DOHH2 (cell line): Measurements from ENCODE around the gene MAPK8.

Source experiments
- CTCF ChIP-seq: fragments of 200-600 bp; sonication (generic); IDR thresholded peaks from one replicate; pipeline ENCODE4 v1.5.1; 2014; ENCODE audit warnings: antibody characterized with exemption, mild to moderate bottlenecking, low read depth, low read length; ENCODE audit not compliant: poor library complexity, severe bottlenecking
- EZH2phosphoT487 ChIP-seq: fragments of 200-600 bp; sonication (generic); IDR thresholded peaks from 2 replicates; pipeline ENCODE4 v1.6.1; 2017; ENCODE audit warnings: borderline replicate concordance, mild to moderate bottlenecking, antibody characterized with exemption, low read length, moderate library complexity, mixed read lengths

- TF ChIP-seq CTCF (peak; percentile 77), EZH2phosphoT487 (no peak)
These were observed 16.8 kb upstream of the MAPK8 start for GRCh38 chr10:48289501-48290238.
